Raji (cell line): Measurements from ENCODE around the gene TFF3.

Experiments used
- POLR2A ChIP-seq: IDR thresholded peaks from 2 replicates; pipeline ENCODE4 v1.6.1; 2011; ENCODE audit warnings: low read depth, low read length, control low read depth; ENCODE audit not compliant: insufficient read depth

TFF3 gene

GRCh38 chr21:42337830-42338728 is 22.9 kb upstream of the TFF3 start:
- TF ChIP-seq POLR2A, result no peak

- no peak for TF ChIP-seq POLR2A
Observed at GRCh38 chr21:42337276-42337675, 22.1 kb upstream of the TFF3 start.

DNA sequence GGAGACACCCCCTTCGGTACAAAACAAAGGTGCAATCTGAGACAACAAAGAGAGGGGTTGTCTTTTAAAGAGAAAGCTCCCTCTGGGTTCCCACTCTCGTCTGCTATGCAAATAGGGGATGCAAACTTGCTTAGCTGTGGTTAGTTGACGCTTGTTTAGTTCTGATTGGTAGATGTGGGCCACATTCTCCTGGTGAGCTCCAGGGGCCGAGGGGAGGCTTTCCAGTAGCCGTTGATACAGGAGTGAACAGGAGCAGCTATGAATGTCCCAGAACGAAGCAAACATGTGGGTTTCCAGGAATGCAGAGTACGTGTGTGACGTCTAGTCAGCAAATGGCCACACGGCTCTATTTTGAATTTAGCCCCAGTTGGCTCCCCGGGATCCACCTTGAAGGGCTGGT is 20.8 kb upstream of the TFF3 start:
- TF ChIP-seq POLR2A, result no peak

DNA sequence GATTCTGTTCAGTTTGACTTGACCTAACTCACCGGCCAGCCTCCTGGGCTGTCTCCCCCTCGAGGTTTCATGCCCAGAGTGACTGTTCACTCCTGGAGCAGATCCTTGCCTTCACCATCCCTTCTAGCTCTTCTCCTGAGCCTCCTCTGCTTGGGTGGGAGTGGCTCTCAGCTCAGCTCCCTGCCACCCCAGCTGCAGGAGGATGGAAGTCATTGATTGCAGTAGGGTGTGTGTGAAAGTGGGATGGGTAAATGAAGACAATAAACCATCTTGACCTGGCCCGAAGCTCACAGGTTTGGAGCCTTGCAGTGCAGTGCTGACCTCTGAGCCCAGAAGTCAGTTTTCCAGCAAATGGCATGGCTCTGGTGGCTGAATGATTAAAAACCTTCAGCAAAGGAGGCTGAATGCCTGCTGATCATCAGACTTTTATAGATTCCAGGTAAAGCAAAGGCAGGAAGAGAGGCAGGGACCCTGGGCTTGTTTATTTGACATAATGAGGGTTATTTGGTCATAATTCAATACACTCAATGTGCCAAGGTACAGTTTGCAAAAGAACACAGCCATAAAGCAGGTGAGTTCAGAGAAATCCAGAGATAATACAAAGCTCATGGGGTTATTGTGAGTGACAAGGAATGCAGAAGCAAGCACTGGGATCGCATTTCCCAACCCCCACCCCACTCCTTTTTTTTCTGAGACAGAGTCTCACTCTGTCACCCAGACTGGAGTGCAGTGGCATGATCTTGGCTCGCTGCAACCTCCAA is 17.5 kb upstream of the TFF3 start:
- no peak for TF ChIP-seq POLR2A

- no peak for TF ChIP-seq POLR2A
Observed at GRCh38 chr21:42331660-42332059, 16.5 kb upstream of the TFF3 start.

GRCh38 chr21:42330380-42331371 is 15.5 kb upstream of the TFF3 start:
- TF ChIP-seq POLR2A, result no peak

GRCh38 chr21:42324896-42325295 is 9.7 kb upstream of the TFF3 start:
- no peak for TF ChIP-seq POLR2A

- no peak for TF ChIP-seq POLR2A
Observed at GRCh38 chr21:42321845-42322244, 6.6 kb upstream of the TFF3 start.

- TF ChIP-seq POLR2A, result no peak
Observed at GRCh38 chr21:42321231-42321630, 6.0 kb upstream of the TFF3 start.

- TF ChIP-seq POLR2A, result no peak
Observed at GRCh38 chr21:42320791-42321190, 5.6 kb upstream of the TFF3 start.

DNA sequence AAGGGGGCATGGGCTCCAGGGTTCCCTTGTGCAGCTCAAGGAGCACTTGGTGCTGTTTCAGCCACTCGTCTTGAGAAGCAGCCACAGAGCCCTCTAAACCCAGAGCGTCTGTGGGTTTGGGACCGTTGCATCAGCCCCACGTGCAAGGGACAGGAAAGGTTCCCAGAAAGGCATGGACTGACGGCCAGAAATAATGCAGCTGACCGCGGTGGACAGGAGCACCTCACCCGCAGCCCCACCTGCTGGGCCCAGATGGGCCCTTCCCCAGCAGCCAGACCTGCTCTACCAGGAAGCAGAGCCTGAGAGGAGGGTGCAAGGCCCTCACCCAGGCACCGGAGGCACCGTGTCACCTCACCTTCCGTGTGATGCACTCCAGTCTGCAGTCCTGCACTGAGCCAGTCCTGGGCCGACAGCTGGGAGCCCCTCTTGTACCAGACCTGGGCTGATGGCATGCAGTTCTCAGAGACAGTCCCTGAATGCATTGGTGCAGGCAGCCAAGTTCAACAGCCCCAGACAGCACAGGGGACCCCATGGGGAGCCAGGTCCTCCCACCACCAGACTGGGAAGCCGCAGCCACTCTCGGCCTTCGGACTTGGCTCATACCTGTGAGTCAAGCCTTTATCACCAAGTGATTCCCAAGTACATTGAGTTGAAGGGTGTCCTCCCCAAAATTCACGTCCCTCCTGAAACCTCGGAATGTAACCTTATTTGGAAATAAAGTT is 4.8 kb upstream of the TFF3 start:
- TF ChIP-seq POLR2A, result no peak

- TF ChIP-seq POLR2A, result no peak
Observed at GRCh38 chr21:42319376-42319775, 4.2 kb upstream of the TFF3 start.

DNA sequence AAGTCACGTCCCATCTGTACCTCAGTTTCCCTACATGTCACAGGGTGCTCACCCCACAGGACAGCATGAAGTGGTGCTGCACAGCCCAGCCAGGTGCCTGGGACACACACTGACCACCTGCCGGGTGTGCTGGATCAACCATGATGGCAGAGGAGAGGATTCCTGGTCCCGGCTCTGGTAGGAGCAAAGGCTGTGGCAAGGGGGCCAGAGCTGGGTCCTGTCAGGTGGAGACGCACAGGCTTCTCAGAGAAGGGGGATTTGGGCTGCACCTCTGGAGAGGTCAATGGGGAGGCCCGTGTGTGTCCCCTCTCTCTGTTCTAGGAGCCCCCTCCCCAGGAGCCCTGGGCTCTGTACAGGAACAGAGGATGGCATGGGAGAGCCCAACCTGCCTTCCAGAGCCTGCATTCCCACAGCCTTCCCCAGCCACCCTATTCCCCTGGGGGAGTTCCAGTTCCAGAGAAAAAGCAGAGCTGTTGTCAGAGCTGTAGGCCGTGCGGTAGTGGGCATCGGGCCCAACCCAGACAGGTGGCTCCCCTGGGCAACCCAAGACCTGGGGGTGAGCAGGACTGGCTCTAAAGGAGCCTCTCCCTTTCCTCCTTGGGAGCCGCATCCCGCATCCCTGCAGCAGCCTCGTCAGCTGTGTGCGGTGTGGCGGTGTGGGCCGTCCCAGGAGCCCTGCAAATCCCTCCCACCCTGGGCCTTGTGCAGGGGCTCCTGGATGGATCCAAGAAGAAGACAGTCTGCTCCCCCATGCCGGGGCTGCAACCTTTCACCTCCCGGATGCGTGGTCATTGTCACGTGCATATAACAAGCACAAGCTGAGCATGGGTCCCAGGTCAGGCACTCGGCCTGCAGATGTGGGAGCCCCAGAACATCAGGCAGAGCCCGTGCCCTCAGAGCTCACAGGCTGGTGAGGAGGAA is 2.9 kb upstream of the TFF3 start:
- no peak for TF ChIP-seq POLR2A
